CD4-positive, alpha-beta T cell (primary cell): ENCODE results near the gene CPLX3. TPM values are rescaled to one million over a fixed set of nuclear protein-coding genes. Genes with fewer than 3 reads are reported as not detected.

Source experiments
- ATAC-seq: fragments of 200-7000 bp; cut with Tn5 transposase; one replicate; pipeline ENCODE4 v1.10.0; 2022; ENCODE audit warnings: mild to moderate bottlenecking; ENCODE audit not compliant: poor library complexity
- CTCF ChIA-PET: fragments of 350-600 bp; sonication (Branson Sonifier 250); formaldehyde crosslinking; loops from one replicate; lab custom pipeline; 2021; ENCODE audit warnings: antibody characterized with exemption, inconsistent platforms; lab: Charles Lee
- POLR2A ChIA-PET: fragments of 350-600 bp; sonication (Branson Sonifier 250); formaldehyde crosslinking; loops from one replicate; lab custom pipeline; 2021; ENCODE audit warnings: antibody characterized with exemption, inconsistent platforms; lab: Charles Lee
- DNase-seq, 14 experiments: peaks; one replicate each; pipeline ENCODE4 v3.0.0-alpha.2; 2013 to 2020; ENCODE audit warnings: mixed read lengths in 2 of 14
- H3K27ac ChIP-seq, 2 donors: one replicate each; pipeline versions ENCODE4 v1.5.1 to v1.7.0; 2013; ENCODE audit warnings: low read length in 2 of 2, low read depth in 1 of 2, mild to moderate bottlenecking in 1 of 2
- H3K27me3 ChIP-seq, 2 experiments: 1 replicate in 1 of 2; 2 replicates in 1 of 2; pipeline versions ENCODE4 v1.6.1 to v1.7.0; 2013; ENCODE audit warnings: low read length in 2 of 2, control low read depth in 1 of 2, mild to moderate bottlenecking in 1 of 2, moderate library complexity in 1 of 2; ENCODE audit not compliant: insufficient read depth in 2 of 2, control insufficient read depth in 1 of 2
- H3K36me3 ChIP-seq: one replicate; pipeline ENCODE4 v1.6.1; 2013; ENCODE audit warnings: low read length, control low read depth; ENCODE audit not compliant: insufficient read depth
- H3K4me1 ChIP-seq: one replicate; pipeline ENCODE4 v1.6.1; 2013; ENCODE audit warnings: low read length, control low read depth; ENCODE audit not compliant: insufficient read depth
- H3K4me3 ChIP-seq: one replicate; pipeline ENCODE4 v1.5.1; 2013; ENCODE audit warnings: mild to moderate bottlenecking, low read length, moderate library complexity
- H3K9me3 ChIP-seq, 2 experiments: 1 replicate in 1 of 2; 2 replicates in 1 of 2; pipeline versions ENCODE4 v1.6.1 to v1.7.0; 2013; ENCODE audit warnings: low read length in 2 of 2, mild to moderate bottlenecking in 2 of 2, control low read depth in 1 of 2, moderate library complexity in 1 of 2; ENCODE audit not compliant: control insufficient read depth in 1 of 2, insufficient read depth in 1 of 2
- H3K27ac Mint-ChIP-seq: one replicate; pipeline ENCODE4 v1.8.0; 2020; ENCODE audit warnings: mixed read lengths
- H3K27me3 Mint-ChIP-seq: one replicate; pipeline ENCODE4 v1.8.0; 2021; ENCODE audit warnings: mixed read lengths
- H3K36me3 Mint-ChIP-seq: one replicate; pipeline ENCODE4 v1.8.0; 2021; ENCODE audit warnings: low read depth, mixed read lengths
- H3K4me1 Mint-ChIP-seq: one replicate; pipeline ENCODE4 v1.8.0; 2021; ENCODE audit warnings: low read depth, mixed read lengths
- H3K4me3 Mint-ChIP-seq: one replicate; pipeline ENCODE4 v1.8.0; 2020; ENCODE audit warnings: mild to moderate bottlenecking, mixed read lengths
- H3K9me3 Mint-ChIP-seq: one replicate; pipeline ENCODE4 v1.8.0; 2020; ENCODE audit warnings: mixed read lengths
- intact Hi-C, 2 experiments: fragments of 100-400 bp; cut with DNase I in 1 of 2; cut with micrococcal nuclease in 1 of 2; formaldehyde crosslinking; loops; one replicate each; pipeline versions ENCODE4 v1.15.1 to v1.9.0; 2023 to 2025; cut with DNase I, micrococcal nuclease
- total RNA-seq, 174 experiments: library from RNA in 2 of 174; stranded (reverse) in 2 of 174; gene quantifications; one replicate each; pipeline ENCODE4 v1.2.3 and lab custom pipeline; 2021 to 2026
- TF ChIP-seq, protein P1 (sequence below): fragments of 200-600 bp; IDR thresholded peaks from one replicate; pipeline ENCODE4 v1.8.0; 2022; ENCODE audit warnings: antibody characterized with exemption, mild to moderate bottlenecking

Gene CPLX3
- total RNA-seq, 2 experiments from 2014 or later, result 0.16 to 0.53 TPM

DNA sequence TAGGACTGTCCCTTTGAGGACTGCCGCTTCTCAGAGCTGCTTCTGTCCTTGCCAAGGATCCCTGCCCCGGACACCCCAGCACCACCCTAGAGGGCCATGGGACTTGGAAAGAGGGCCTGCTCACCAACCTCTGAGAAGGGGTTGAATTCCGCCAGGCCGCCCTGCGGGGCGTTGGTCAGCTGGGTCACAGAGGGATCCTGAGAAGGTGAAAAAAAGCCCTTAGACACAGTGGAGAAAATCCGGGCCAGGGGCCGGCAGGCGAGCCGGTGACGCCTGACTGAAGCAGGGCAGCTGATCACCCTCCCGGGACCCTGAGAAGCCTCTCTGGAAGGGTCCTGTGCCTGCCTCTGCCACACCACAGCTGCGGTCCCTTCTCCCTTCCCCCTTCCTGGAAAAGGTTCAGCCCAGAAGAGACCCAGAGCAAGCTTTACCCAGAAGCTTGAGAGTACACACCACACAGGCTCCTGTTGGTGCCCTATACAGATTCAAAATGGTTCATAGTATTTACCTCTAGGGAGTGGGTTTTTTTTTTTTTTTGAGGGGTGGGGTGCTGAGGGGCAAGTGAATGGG lies 28.1 kb downstream of the CPLX3 start:
- H3K4me1 ChIP-seq, result peaks cover 32% of the 10 kb centered on the region
- H3K36me3 ChIP-seq, result peaks cover 65% of the 10 kb centered on the region
- Mint-ChIP-seq H3K4me3 (no peak overlapping the region), H3K36me3 (peaks cover 65% of the 10 kb centered on the region), H3K9me3 (no peaks in the 10 kb centered on the region), H3K27me3 (no peaks in the 10 kb centered on the region), H3K4me1 (peaks cover 30% of the 10 kb centered on the region), H3K27ac (peak overlapping the region; percentile 18)
- no peaks in the 10 kb centered on the region for H3K27me3 ChIP-seq
- no peak for DNase-seq
- TF ChIP-seq, protein P1, sequence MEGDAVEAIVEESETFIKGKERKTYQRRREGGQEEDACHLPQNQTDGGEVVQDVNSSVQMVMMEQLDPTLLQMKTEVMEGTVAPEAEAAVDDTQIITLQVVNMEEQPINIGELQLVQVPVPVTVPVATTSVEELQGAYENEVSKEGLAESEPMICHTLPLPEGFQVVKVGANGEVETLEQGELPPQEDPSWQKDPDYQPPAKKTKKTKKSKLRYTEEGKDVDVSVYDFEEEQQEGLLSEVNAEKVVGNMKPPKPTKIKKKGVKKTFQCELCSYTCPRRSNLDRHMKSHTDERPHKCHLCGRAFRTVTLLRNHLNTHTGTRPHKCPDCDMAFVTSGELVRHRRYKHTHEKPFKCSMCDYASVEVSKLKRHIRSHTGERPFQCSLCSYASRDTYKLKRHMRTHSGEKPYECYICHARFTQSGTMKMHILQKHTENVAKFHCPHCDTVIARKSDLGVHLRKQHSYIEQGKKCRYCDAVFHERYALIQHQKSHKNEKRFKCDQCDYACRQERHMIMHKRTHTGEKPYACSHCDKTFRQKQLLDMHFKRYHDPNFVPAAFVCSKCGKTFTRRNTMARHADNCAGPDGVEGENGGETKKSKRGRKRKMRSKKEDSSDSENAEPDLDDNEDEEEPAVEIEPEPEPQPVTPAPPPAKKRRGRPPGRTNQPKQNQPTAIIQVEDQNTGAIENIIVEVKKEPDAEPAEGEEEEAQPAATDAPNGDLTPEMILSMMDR, result no peak
- ChIA-PET CTCF (no interaction called here), POLR2A (interaction anchor here (0.9 kb wide), 1 partner anchor 47 kb away, joined by 4 read pairs; no protein-coding TSS in a partner anchor)
- no peaks in the 10 kb centered on the region for H3K9me3 ChIP-seq
- intact Hi-C loops, result no loop called here
- no peak overlapping the region for H3K4me3 ChIP-seq
- no peak for ATAC-seq
- no peak overlapping the region for H3K27ac ChIP-seq

DNA sequence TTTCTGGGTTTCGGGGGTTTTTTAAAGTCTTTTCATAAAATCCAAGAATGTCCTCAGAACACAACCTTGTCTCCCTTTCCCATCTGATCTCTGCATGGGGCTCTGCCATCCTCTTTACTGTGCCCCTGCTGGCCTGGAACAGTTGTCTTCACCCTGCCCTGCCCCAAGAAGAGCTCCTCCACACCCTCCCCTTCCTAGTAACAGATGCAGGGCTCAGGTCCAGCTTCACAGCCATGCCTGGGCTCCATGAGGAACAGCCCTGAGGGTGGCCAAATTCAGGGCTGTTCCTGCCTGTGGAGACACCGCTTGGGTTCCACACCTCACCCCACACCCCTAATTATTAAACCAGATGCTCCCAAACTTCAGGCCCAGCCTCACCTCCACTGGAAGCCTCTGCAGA lies 29.4 kb downstream of the CPLX3 start:
- CTCF ChIA-PET, result interaction anchor here (1.5 kb wide), 1 partner anchor 13 kb away, joined by 7 read pairs; no protein-coding TSS in a partner anchor
- TF ChIP-seq, protein P1, result no peak
- peaks cover 40% of the 10 kb centered on the region for H3K4me1 ChIP-seq
- peaks cover 54% of the 10 kb centered on the region for H3K36me3 Mint-ChIP-seq
- H3K36me3 ChIP-seq, result peaks cover 52% of the 10 kb centered on the region
- H3K9me3 Mint-ChIP-seq, result no peaks in the 10 kb centered on the region
- H3K27ac Mint-ChIP-seq, result peak overlapping the region; percentile 74
- no peak overlapping the region for H3K4me3 ChIP-seq
- H3K4me3 Mint-ChIP-seq, result no peak overlapping the region
- H3K27me3 ChIP-seq, result no peaks in the 10 kb centered on the region
- intact Hi-C loops, result no loop called here
- ATAC-seq (no peak), DNase-seq (no peak)
- H3K27ac ChIP-seq, result no peak overlapping the region
- no peaks in the 10 kb centered on the region for H3K27me3 Mint-ChIP-seq
- POLR2A ChIA-PET, result interaction anchor here (0.9 to 1.2 kb wide), 2 partner anchors 11 to 46 kb away, joined by 3 to 4 read pairs; no protein-coding TSS in a partner anchor
- no peaks in the 10 kb centered on the region for H3K9me3 ChIP-seq
- H3K4me1 Mint-ChIP-seq, result peaks cover 30% of the 10 kb centered on the region

GRCh38 chr15:74856537-74856936 lies 30.1 kb downstream of the CPLX3 start:
- TF ChIP-seq, protein P1, result no peak
- Histone ChIP-seq H3K9me3 (no peaks in the 10 kb centered on the region), H3K27me3 (no peaks in the 10 kb centered on the region), H3K4me1 (peaks cover 45% of the 10 kb centered on the region), H3K36me3 (peaks cover 45% of the 10 kb centered on the region), H3K4me3 (no peak overlapping the region), H3K27ac (no peak overlapping the region)
- intact Hi-C loops, result no loop called here
- H3K4me3 Mint-ChIP-seq, result no peak overlapping the region
- H3K36me3 Mint-ChIP-seq, result peaks cover 47% of the 10 kb centered on the region
- CTCF ChIA-PET, result interaction anchor here (1.5 kb wide), 1 partner anchor 12 kb away, joined by 7 read pairs; no protein-coding TSS in a partner anchor
- POLR2A ChIA-PET, result interaction anchor here (1.2 kb wide), 1 partner anchor 12 kb away, joined by 3 read pairs; no protein-coding TSS in a partner anchor
- no peaks in the 10 kb centered on the region for H3K27me3 Mint-ChIP-seq
- H3K4me1 Mint-ChIP-seq, result peaks cover 30% of the 10 kb centered on the region
- no peaks in the 10 kb centered on the region for H3K9me3 Mint-ChIP-seq
- DNase-seq, result no peak
- peak overlapping the region; percentile 83 for H3K27ac Mint-ChIP-seq
- no peak for ATAC-seq
